Stimulated activated CD8-positive, alpha-beta memory T cell treated with anti-CD3 and anti-CD28 coated beads, Interleukin-15, amount 100 ng/mL, for 48 hours (primary cell): Measurements from ENCODE around the gene USP17L21.
"Not testable (repeated sequence)": the region's sequence is repeated elsewhere in the genome, so short reads cannot be mapped to it uniquely, and the experiment has no call there.

Source experiments
- DNase-seq, 2 donors: peaks; one replicate each; pipeline ENCODE4 v3.0.0-alpha.2; 2020; ENCODE audit warnings: low read depth in 2 of 2

USP17L21 gene, protein sequence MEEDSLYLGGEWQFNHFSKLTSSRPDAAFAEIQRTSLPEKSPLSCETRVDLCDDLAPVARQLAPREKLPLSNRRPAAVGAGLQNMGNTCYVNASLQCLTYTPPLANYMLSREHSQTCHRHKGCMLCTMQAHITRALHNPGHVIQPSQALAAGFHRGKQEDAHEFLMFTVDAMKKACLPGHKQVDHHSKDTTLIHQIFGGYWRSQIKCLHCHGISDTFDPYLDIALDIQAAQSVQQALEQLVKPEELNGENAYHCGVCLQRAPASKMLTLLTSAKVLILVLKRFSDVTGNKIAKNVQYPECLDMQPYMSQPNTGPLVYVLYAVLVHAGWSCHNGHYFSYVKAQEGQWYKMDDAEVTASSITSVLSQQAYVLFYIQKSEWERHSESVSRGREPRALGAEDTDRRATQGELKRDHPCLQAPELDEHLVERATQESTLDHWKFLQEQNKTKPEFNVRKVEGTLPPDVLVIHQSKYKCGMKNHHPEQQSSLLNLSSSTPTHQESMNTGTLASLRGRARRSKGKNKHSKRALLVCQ

DNA sequence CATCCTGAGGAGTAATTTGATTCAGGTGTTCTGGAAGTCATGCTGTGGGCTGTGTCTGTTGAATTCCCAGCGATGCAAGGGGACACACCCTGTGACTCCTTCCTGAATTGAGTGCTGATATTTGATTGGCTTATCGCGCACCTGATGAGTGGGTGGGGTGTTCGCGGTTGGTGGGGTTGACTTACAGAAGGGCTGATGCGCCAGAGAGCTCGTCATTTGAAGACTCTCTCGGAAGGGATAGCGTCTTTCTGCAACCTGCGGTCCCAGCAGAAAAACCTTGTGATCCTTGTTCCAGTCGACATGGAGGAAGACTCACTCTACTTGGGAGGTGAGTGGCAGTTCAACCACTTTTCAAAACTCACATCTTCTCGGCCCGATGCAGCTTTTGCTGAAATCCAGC lies at the start of gene USP17L21:
TSS of gene USP17L21 (plus strand) at position 301 of the 400 bp plus-strand sequence. CDS start at position 301, 0 bp downstream.
- DNase-seq = not testable (repeated sequence)

DNA sequence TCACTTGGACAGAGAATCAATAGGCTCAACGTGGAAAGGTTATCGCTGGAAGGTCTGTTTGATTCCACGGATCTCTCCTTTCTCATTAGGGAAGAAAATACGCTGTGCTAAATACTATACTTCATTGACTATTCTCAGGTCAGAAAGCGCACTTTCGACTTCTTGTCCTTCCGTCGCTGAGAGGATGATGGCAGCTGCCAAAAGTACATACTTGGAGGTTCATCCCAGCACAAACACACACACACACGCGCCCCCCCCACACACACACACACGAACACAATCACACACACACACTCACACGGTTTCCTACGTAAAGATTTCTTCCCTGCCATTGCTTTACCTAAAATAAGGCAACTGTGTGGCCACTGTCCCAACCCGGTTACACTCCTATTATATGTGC lies 48.0 kb upstream of the USP17L21 start:
- DNase-seq = not testable (repeated sequence)

DNA sequence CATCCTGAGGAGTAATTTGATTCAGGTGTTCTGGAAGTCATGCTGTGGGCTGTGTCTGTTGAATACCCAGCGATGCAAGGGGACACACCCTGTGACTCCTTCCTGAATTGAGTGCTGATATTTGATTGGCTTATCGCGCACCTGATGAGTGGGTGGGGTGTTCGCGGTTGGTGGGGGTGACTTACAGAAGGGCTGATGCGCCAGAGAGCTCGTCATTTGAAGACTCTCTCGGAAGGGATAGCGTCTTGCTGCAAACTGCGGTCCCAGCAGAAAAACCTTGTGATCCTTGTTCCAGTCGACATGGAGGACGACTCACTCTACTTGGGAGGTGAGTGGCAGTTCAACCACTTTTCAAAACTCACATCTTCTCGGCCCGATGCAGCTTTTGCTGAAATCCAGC lies 47.6 kb upstream of the USP17L21 start, which contains the start of gene USP17L11:
TSS of gene USP17L11 (plus strand) at position 301 of the 400 bp plus-strand sequence. CDS start at position 301, 0 bp downstream.
- DNase-seq = not testable (repeated sequence)

DNA sequence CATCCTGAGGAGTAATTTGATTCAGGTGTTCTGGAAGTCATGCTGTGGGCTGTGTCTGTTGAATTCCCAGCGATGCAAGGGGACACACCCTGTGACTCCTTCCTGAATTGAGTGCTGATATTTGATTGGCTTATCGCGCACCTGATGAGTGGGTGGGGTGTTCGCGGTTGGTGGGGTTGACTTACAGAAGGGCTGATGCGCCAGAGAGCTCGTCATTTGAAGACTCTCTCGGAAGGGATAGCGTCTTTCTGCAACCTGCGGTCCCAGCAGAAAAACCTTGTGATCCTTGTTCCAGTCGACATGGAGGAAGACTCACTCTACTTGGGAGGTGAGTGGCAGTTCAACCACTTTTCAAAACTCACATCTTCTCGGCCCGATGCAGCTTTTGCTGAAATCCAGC lies 42.8 kb upstream of the USP17L21 start, which contains the start of gene USP17L12:
TSS of gene USP17L12 (plus strand) at position 301 of the 400 bp plus-strand sequence. CDS start at position 301, 0 bp downstream.
- not testable (repeated sequence) for DNase-seq

DNA sequence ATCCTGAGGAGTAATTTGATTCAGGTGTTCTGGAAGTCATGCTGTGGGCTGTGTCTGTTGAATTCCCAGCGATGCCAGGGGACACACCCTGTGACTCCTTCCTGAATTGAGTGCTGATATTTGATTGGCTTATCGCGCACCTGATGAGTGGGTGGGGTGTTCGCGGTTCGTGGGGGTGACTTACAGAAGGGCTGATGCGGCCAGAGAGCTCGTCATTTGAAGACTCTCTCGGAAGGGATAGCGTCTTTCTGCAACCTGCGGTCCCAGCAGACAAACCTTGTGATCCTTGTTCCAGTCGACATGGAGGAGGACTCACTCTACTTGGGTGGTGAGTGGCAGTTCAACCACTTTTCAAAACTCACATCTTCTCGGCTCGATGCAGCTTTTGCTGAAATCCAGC lies 38.1 kb upstream of the USP17L21 start, which contains the start of gene USP17L13:
TSS of gene USP17L13 (plus strand) at position 301 of the 400 bp plus-strand sequence. CDS start at position 301, 0 bp downstream.
- DNase-seq = not testable (repeated sequence)

DNA sequence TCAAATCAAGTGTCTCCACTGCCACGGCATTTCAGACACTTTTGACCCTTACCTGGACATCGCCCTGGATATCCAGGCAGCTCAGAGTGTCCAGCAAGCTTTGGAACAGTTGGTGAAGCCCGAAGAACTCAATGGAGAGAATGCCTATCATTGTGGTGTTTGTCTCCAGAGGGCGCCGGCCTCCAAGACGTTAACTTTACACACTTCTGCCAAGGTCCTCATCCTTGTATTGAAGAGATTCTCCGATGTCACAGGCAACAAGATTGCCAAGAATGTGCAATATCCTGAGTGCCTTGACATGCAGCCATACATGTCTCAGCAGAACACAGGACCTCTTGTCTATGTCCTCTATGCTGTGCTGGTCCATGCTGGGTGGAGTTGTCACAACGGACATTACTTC lies 32.4 kb upstream of the USP17L21 start:
- not testable (repeated sequence) for DNase-seq

DNA sequence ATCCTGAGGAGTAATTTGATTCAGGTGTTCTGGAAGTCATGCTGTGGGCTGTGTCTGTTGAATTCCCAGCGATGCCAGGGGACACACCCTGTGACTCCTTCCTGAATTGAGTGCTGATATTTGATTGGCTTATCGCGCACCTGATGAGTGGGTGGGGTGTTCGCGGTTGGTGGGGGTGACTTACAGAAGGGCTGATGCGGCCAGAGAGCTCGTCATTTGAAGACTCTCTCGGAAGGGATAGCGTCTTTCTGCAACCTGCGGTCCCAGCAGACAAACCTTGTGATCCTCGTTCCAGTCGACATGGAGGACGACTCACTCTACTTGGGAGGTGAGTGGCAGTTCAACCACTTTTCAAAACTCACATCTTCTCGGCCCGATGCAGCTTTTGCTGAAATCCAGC lies 28.6 kb upstream of the USP17L21 start, which contains the start of gene USP17L15:
TSS of gene USP17L15 (plus strand) at position 301 of the 400 bp plus-strand sequence. CDS start at position 301, 0 bp downstream.
- not testable (repeated sequence) for DNase-seq

DNA sequence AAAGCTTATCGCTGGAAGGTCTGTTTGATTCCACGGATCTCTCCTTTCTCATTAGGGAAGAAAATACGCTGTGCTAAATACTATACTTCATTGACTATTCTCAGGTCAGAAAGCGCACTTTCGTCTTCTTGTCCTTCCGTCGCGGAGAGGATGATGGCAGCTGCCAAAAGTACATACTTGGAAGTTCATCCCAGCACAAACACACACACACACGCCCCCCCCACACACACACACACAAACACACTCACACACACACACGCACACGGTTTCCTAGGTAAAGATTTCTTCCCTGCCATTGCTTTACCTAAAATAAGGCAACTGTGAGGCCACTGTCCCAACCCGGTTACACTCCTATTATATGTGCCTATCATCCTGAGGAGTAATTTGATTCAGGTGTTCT lies 24.2 kb upstream of the USP17L21 start:
- DNase-seq = not testable (repeated sequence)

DNA sequence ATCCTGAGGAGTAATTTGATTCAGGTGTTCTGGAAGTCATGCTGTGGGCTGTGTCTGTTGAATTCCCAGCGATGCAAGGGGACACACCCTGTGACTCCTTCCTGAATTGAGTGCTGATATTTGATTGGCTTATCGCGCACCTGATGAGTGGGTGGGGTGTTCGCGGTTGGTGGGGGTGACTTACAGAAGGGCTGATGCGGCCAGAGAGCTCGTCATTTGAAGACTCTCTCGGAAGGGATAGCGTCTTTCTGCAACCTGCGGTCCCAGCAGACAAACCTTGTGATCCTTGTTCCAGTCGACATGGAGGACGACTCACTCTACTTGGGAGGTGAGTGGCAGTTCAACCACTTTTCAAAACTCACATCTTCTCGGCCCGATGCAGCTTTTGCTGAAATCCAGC lies 19.1 kb upstream of the USP17L21 start, which contains the start of gene USP17L17:
TSS of gene USP17L17 (plus strand) at position 301 of the 400 bp plus-strand sequence. CDS start at position 301, 0 bp downstream.
- not testable (repeated sequence) for DNase-seq

DNA sequence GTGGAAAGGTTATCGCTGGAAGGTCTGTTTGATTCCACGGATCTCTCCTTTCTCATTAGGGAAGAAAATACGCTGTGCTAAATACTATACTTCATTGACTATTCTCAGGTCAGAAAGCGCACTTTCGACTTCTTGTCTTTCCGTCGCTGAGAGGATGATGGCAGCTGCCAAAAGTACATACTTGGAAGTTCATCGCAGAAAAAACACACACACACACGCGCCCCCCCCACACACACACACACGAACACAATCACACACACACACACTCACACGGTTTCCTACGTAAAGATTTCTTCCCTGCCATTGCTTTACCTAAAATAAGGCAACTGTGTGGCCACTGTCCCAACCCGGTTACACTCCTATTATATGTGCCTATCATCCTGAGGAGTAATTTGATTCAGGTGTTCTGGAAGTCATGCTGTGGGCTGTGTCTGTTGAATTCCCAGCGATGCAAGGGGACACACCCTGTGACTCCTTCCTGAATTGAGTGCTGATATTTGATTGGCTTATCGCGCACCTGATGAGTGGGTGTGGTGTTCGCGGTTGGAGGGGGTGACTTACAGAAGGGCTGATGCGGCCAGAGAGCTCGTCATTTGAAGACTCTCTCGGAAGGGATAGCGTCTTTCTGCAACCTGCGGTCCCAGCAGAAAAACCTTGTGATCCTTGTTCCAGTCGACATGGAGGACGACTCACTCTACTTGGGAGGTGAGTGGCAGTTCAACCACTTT lies 14.6 kb upstream of the USP17L21 start, which contains the start of gene USP17L18:
TSS of gene USP17L18 (plus strand) at position 678 of the 728 bp plus-strand sequence. CDS start at position 678, 0 bp downstream.
- DNase-seq = not testable (repeated sequence)

DNA sequence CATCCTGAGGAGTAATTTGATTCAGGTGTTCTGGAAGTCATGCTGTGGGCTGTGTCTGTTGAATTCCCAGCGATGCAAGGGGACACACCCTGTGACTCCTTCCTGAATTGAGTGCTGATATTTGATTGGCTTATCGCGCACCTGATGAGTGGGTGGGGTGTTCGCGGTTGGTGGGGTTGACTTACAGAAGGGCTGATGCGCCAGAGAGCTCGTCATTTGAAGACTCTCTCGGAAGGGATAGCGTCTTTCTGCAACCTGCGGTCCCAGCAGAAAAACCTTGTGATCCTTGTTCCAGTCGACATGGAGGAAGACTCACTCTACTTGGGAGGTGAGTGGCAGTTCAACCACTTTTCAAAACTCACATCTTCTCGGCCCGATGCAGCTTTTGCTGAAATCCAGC lies 9.6 kb upstream of the USP17L21 start, which contains the start of gene USP17L19:
TSS of gene USP17L19 (plus strand) at position 301 of the 400 bp plus-strand sequence. CDS start at position 301, 0 bp downstream.
- not testable (repeated sequence) for DNase-seq

DNA sequence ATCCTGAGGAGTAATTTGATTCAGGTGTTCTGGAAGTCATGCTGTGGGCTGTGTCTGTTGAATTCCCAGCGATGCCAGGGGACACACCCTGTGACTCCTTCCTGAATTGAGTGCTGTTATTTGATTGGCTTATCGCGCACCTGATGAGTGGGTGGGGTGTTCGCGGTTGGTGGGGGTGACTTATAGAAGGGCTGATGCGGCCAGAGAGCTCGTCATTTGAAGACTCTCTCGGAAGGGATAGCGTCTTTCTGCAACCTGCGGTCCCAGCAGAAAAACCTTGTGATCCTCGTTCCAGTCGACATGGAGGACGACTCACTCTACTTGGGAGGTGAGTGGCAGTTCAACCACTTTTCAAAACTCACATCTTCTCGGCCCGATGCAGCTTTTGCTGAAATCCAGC lies 4.8 kb upstream of the USP17L21 start, which contains the start of gene USP17L20:
TSS of gene USP17L20 (plus strand) at position 301 of the 400 bp plus-strand sequence. CDS start at position 301, 0 bp downstream.
- not testable (repeated sequence) for DNase-seq

DNA sequence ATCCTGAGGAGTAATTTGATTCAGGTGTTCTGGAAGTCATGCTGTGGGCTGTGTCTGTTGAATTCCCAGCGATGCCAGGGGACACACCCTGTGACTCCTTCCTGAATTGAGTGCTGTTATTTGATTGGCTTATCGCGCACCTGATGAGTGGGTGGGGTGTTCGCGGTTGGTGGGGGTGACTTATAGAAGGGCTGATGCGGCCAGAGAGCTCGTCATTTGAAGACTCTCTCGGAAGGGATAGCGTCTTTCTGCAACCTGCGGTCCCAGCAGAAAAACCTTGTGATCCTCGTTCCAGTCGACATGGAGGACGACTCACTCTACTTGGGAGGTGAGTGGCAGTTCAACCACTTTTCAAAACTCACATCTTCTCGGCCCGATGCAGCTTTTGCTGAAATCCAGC lies 4.6 kb downstream of the USP17L21 start, which contains the start of gene USP17L22:
TSS of gene USP17L22 (plus strand) at position 301 of the 400 bp plus-strand sequence. CDS start at position 301, 0 bp downstream.
- not testable (repeated sequence) for DNase-seq

DNA sequence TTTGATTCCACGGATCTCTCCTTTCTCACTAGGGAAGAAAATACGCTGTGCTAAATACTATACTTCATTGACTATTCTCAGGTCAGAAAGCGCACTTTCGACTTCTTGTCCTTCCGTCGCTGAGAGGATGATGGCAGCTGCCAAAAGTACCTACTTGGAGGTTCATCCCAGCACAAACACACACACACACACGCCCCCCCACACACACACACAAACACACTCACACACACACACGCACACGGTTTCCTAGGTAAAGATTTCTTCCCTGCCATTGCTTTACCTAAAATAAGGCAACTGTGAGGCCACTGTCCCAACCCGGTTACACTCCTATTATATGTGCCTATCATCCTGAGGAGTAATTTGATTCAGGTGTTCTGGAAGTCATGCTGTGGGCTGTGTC lies 9.0 kb downstream of the USP17L21 start:
- DNase-seq = not testable (repeated sequence)
